ENCODE measurements around the gene PCCA.

DNA sequence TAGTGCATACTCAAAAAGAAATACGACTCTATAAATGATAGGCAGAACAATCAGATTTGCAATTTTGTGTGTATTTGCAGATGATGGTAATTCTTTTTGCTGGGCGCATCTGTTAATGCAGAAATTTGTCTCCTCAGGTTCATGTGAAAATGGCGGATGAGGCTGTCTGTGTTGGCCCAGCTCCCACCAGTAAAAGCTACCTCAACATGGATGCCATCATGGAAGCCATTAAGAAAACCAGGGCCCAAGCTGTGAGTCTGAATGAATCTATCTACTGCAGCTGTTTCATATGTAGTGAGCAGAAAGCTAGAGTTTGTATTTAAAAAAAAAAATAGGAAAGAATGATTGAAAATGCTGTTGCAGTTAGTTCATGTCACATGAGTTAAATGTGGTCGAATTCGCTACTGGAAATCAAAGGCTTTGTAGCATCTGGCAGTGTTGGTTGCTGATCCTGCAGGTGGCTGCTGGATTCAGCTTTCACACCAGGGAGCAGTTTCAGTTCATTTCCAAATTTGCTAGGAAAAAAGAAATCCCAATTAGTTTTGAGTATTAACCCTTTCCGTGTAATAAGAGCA, 66.0 kb downstream of the PCCA start:
- TF ChIP-seq, protein P1, sequence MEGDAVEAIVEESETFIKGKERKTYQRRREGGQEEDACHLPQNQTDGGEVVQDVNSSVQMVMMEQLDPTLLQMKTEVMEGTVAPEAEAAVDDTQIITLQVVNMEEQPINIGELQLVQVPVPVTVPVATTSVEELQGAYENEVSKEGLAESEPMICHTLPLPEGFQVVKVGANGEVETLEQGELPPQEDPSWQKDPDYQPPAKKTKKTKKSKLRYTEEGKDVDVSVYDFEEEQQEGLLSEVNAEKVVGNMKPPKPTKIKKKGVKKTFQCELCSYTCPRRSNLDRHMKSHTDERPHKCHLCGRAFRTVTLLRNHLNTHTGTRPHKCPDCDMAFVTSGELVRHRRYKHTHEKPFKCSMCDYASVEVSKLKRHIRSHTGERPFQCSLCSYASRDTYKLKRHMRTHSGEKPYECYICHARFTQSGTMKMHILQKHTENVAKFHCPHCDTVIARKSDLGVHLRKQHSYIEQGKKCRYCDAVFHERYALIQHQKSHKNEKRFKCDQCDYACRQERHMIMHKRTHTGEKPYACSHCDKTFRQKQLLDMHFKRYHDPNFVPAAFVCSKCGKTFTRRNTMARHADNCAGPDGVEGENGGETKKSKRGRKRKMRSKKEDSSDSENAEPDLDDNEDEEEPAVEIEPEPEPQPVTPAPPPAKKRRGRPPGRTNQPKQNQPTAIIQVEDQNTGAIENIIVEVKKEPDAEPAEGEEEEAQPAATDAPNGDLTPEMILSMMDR (IDR thresholded peaks at IDR 0.05), result no peak
- TF ChIP-seq POLR2A (IDR thresholded peaks at IDR 0.05) (no peak), EP300 (IDR thresholded peaks at IDR 0.05) (no peak)
